ENCODE results near the gene A2ML1.

GRCh38 chr12:8860165-8860961 is 37.9 kb downstream of the A2ML1 start:
- no peak for TF ChIP-seq EZH2phosphoT487 (IDR thresholded peaks at IDR 0.05; ENCODE audit: borderline replicate concordance)
- TF ChIP-seq CTCF (conservative IDR thresholded peaks at IDR 0.05; ENCODE audit: low read length) = peak; percentile 83

Measured in Loucy (cell line).